ENCODE data around the gene SHISA9. TPM values are rescaled to one million over a fixed set of nuclear protein-coding genes. Genes with fewer than 3 reads are reported as not detected.

Gene SHISA9
- total RNA-seq, 2 experiments from 2014 or later: not detected

DNA sequence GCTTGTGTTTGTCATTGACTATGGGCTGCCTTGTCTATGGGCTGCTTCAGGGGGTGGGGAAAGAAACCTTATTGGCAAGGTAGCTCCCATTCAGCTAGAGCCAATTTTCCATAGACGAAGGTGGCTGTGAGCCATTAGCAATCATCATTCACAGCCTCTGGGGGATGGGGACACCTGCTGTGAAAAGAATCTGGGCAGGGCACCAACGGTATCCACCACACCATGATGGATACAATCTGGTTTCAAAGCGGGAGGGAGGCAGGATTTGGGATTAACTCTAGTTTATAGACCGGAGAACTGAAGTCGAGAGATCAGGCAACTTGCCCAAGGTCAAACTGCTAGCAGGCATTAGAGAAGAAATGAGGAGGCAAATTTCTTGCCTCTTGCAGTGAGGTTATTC is 182.3 kb downstream of the SHISA9 start:
- Histone ChIP-seq H3K27ac (ENCODE audit: low read depth, low read length, poor library complexity, severe bottlenecking) (no peak overlapping the region), H3K36me3 (ENCODE audit: insufficient read depth, low read length) (no peaks in the 10 kb centered on the region), H3K4me3 (ENCODE audit: low read depth, low read length, poor library complexity, severe bottlenecking) (no peak overlapping the region), H2AFZ (ENCODE audit: low read length) (no peak overlapping the region), H4K20me1 (ENCODE audit: insufficient read depth, low read length) (no peaks in the 10 kb centered on the region), H3K9me3 (ENCODE audit: low read length) (no peaks in the 10 kb centered on the region), H3K4me1 (ENCODE audit: insufficient read depth, low read length, poor library complexity, severe bottlenecking) (no peaks in the 10 kb centered on the region), H3K9me2 (ENCODE audit: insufficient read depth, low read length) (no peaks in the 10 kb centered on the region), H3K4me2 (ENCODE audit: low read length) (no peak overlapping the region), H3K79me2 (ENCODE audit: insufficient read depth, low read depth, low read length) (no peaks in the 10 kb centered on the region)
- BruUV-seq (replicated peaks): no TSS peak
- DNase-seq (ENCODE audit: low spot score): no peak
- intact Hi-C loops (cut with micrococcal nuclease; ENCODE audit: unreplicated experiment): no loop called here
- ChIA-PET CTCF (ENCODE audit: unreplicated experiment) (no interaction called here), POLR2A (no interaction called here)
- TF ChIP-seq, protein P1, sequence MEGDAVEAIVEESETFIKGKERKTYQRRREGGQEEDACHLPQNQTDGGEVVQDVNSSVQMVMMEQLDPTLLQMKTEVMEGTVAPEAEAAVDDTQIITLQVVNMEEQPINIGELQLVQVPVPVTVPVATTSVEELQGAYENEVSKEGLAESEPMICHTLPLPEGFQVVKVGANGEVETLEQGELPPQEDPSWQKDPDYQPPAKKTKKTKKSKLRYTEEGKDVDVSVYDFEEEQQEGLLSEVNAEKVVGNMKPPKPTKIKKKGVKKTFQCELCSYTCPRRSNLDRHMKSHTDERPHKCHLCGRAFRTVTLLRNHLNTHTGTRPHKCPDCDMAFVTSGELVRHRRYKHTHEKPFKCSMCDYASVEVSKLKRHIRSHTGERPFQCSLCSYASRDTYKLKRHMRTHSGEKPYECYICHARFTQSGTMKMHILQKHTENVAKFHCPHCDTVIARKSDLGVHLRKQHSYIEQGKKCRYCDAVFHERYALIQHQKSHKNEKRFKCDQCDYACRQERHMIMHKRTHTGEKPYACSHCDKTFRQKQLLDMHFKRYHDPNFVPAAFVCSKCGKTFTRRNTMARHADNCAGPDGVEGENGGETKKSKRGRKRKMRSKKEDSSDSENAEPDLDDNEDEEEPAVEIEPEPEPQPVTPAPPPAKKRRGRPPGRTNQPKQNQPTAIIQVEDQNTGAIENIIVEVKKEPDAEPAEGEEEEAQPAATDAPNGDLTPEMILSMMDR (conservative IDR thresholded peaks at IDR 0.05; ENCODE audit: low read length): no peak
- no peak for TF ChIP-seq EZH2phosphoT487 (IDR thresholded peaks at IDR 0.05; ENCODE audit: borderline replicate concordance, low read depth, low read length)

DNA sequence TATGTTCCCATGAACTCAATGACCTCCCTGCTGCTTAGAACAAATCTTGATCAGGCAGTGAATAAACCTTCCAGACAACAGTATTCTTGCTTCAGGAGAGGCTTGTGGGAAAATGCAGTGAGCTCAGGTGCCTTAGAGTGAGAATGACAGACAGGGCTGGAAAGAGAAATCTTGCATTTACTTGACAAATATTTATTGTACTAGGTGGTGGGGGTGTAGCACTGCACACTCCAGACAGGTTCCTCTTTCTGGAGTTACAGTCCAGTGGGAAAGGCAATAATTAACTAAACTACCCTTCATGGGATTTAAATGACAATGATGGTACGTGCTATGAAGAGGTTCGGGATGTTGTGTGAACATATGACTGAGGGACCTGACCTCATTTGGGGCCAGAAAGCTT is 182.9 kb downstream of the SHISA9 start:
- TF ChIP-seq, protein P1 (conservative IDR thresholded peaks at IDR 0.05; ENCODE audit: low read length): no peak
- no peak for TF ChIP-seq EZH2phosphoT487 (IDR thresholded peaks at IDR 0.05; ENCODE audit: borderline replicate concordance, low read depth, low read length)
- H3K4me2 ChIP-seq (ENCODE audit: low read length): no peak overlapping the region
- H3K4me3 ChIP-seq (ENCODE audit: low read depth, low read length, poor library complexity, severe bottlenecking): no peak overlapping the region
- no peaks in the 10 kb centered on the region for H3K79me2 ChIP-seq (ENCODE audit: insufficient read depth, low read depth, low read length)
- no peak for DNase-seq (ENCODE audit: low spot score)
- POLR2A ChIA-PET: no interaction called here
- no peak overlapping the region for H3K27ac ChIP-seq (ENCODE audit: low read depth, low read length, poor library complexity, severe bottlenecking)
- no peak overlapping the region for H2AFZ ChIP-seq (ENCODE audit: low read length)
- no peaks in the 10 kb centered on the region for H3K9me2 ChIP-seq (ENCODE audit: insufficient read depth, low read length)
- no peaks in the 10 kb centered on the region for H3K9me3 ChIP-seq (ENCODE audit: low read length)
- BruUV-seq (replicated peaks): no TSS peak
- intact Hi-C loops (cut with micrococcal nuclease; ENCODE audit: unreplicated experiment): no loop called here
- H3K36me3 ChIP-seq (ENCODE audit: insufficient read depth, low read length): no peaks in the 10 kb centered on the region
- no peaks in the 10 kb centered on the region for H4K20me1 ChIP-seq (ENCODE audit: insufficient read depth, low read length)
- no peaks in the 10 kb centered on the region for H3K4me1 ChIP-seq (ENCODE audit: insufficient read depth, low read length, poor library complexity, severe bottlenecking)
- CTCF ChIA-PET (ENCODE audit: unreplicated experiment): no interaction called here

DNA sequence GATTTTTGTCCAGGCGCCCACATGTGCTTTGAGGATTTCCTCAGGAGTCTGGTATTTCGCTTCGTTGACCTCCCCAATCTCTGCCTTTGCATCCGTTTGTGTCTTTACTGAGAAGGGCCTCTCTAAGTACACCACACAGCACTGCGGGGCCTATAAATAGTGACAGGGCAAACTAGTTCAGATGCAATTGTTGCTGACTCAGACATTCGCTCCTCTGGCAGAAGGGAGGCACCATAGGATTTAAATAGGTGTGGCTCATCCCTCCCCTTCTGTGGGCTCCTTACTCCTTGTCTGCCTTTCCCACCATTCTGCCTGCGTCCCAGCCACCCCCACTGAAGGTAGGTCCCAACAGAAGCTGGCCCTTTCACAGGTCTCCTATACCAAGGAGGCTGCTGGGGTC is 192.3 kb downstream of the SHISA9 start:
- H3K4me1 ChIP-seq (ENCODE audit: insufficient read depth, low read length, poor library complexity, severe bottlenecking): no peaks in the 10 kb centered on the region
- TF ChIP-seq, protein P1 (conservative IDR thresholded peaks at IDR 0.05; ENCODE audit: low read length): no peak
- no peaks in the 10 kb centered on the region for H4K20me1 ChIP-seq (ENCODE audit: insufficient read depth, low read length)
- intact Hi-C loops (cut with micrococcal nuclease; ENCODE audit: unreplicated experiment): no loop called here
- H3K27ac ChIP-seq (ENCODE audit: low read depth, low read length, poor library complexity, severe bottlenecking): no peak overlapping the region
- no peak for DNase-seq (ENCODE audit: low spot score)
- no peaks in the 10 kb centered on the region for H3K9me2 ChIP-seq (ENCODE audit: insufficient read depth, low read length)
- H3K4me2 ChIP-seq (ENCODE audit: low read length): no peak overlapping the region
- H2AFZ ChIP-seq (ENCODE audit: low read length): no peak overlapping the region
- ChIA-PET CTCF (ENCODE audit: unreplicated experiment) (no interaction called here), POLR2A (no interaction called here)
- no peaks in the 10 kb centered on the region for H3K36me3 ChIP-seq (ENCODE audit: insufficient read depth, low read length)
- no peaks in the 10 kb centered on the region for H3K9me3 ChIP-seq (ENCODE audit: low read length)
- no peaks in the 10 kb centered on the region for H3K79me2 ChIP-seq (ENCODE audit: insufficient read depth, low read depth, low read length)
- no peak overlapping the region for H3K4me3 ChIP-seq (ENCODE audit: low read depth, low read length, poor library complexity, severe bottlenecking)
- no TSS peak for BruUV-seq (replicated peaks)
